SK-MEL-5 (cell line): ENCODE measurements around the gene C19orf85. TPM values are rescaled to one million over a fixed set of nuclear protein-coding genes. Genes with fewer than 3 reads are reported as not detected.

Experiments
- DNase-seq: peaks from one replicate; pipeline ENCODE4 v3.0.0-alpha.2; 2016; ENCODE audit warnings: low read depth, low spot score
- in situ Hi-C: cut with HindIII; loops from 2 replicates; pipeline ENCODE4 v1.10.0; 2016; ENCODE audit warnings: low sequenced_read_pairs, high pct_unique_total_duplicates, low pct_unique_long_range_greater_than_20kb
- total RNA-seq: library from RNA; depleted of rRNA; stranded (reverse); fragments of >200 nt; shearing (Covaris generic); gene quantifications from 2 replicates; pipeline ENCODE4 v1.2.3, GENCODE V29; 2014

Gene C19orf85
- total RNA-seq, 1 experiment from 2014 or later, result not detected

DNA sequence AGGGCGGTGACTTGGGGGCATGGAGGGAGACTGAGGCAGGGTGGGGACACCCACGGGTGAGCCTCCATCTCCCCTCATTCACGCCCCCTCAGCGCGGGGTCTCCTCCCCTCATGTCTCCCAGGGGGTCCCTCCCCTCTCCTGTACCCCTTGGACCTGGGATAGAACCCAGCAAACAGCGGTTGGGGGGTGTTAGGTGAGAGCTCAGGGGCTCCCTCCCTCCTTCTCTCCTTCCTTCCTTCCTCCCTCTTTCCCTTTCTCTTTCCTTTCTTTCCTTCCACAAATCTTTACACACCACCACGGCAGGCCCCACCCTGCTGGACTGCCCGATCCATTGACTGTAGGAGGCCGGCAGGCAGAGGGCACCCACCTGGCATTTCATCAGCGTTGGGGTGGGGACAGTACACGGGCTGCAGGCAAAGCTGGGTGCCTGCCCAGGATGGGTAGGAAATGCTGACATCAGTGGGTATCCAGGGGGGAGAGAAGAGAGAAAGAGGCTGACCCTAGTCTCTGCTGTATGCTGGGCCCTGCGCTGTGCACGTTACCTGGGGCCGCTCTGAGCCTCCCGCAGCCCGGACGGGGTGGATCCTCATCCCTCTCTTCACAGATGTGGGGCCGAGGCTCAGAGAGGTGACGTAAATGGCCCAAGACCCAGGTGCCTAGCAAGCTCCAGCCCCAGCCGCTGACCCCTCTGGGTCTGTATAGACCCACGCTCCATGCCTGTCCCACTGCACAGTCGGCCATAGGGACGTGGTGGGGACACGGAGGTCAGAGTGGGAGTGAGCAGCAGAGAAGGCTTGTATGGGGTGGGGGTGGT is 27.2 kb upstream of the C19orf85 start:
- in situ Hi-C loops, result no loop called here
- no peak for DNase-seq

DNA sequence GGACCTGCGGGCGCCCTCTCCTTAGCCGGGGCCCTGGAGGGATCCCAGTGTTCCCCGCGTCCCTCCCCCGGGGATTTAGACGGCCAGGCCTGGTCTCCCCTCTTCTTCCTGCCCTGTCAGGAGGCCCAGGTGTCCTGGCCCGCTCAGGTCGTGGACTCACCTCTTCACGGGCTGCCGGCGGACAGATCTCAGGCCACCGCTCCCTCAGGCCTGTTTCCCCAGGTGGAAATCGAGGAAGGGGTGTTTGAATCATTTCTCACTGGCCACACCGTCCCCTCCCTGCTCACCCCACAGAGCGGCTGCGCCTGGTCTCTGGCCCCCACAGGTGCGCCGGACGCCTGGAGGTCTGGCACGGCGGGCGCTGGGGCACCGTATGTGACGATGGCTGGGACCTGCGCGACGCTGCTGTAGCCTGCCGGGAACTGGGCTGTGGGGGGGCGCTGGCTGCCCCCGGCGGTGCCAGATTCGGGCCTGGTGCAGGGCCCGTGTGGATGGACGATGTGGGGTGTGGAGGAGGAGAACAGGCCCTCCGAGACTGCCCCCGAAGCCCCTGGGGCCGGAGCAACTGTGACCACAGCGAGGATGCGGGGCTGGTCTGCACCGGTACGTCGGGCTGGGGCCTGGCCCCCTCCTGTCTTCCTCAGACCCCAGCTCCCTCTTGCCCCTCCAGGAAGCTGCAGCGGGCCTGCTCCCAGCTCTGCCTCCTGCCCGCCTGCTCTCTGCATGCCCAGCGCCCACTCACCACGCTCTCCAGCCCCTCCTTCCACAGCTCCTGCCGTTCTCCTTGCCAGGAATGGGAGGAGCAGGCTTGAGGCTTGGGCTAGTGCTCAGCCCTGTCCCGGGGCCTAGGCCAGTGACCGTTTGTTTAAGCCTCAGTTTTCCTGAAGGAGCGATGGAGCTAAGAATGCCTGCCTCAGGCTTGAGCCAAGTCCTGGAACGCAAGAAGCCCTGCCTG is 26.2 kb upstream of the C19orf85 start:
- in situ Hi-C loops, result no loop called here
- DNase-seq, result no peak

DNA sequence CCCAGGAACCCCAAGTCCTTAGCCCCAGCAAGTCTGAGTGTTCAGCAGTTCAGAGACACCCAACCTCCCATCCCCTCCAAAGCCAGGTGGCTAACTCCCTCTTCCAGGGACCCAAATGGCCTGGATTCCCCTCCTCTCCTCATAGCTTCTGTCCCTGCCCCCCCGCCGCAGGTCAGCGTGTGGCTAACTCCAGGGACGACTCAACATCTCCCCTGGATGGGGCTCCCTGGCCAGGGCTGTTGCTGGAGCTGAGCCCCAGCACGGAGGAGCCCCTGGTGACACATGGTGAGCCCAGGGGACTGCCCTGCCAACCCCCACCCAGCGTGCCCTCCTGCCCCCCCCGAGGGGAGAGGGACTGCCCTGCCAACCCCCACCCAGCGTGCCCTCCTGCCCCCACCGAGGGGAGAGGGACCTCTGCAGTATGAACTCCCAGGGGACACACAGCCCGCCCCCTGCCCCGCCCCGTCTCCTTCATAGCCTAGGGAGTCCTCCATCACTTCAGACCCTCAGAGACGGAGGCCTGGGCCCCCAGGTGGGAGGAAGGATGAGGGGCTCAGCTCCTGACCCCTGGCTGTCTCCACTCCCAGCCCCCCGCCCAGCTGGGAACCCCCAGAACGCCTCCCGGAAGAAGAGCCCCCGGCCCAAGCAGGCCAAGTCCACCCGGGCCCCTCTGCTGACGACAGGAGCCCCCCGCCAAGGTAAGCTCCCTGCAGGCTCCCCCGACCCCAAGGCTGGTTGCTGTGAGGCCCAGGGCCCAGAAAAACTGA is 25.3 kb upstream of the C19orf85 start:
- DNase-seq, result no peak
- in situ Hi-C loops, result no loop called here

DNA sequence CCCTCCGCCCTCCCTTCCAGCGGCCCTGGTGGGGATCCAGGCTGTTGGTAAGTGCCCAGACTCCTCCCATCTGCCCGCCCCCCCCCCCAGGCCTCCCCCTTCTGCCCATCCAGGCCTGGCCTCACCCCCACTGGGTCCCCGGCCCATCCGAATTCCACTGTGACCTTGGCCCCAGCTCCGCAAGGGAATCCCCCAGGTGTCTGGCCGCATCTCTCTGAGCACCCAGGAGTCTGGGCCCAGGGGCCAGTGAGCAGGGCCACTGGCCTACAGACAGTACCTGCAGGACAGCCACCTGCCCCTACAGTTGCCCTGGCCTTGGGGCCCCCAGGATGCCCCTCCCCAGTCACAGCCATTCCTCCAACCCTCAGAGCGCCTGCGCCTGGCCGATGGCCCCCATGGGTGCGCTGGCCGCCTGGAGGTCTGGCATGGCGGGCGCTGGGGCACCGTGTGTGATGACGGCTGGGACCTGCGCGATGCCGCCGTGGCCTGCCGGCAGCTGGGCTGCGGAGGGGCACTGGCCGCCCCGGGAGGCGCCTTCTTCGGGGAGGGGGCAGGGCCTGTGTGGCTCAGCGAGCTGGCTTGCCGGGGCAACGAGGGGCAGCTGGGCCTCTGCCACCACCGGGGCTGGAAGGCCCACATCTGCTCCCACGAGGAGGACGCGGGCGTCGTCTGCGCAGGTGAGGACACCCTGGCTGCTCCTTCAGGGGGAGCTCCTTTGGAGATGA is 24.6 kb upstream of the C19orf85 start:
- DNase-seq, result no peak
- in situ Hi-C loops, result no loop called here

DNA sequence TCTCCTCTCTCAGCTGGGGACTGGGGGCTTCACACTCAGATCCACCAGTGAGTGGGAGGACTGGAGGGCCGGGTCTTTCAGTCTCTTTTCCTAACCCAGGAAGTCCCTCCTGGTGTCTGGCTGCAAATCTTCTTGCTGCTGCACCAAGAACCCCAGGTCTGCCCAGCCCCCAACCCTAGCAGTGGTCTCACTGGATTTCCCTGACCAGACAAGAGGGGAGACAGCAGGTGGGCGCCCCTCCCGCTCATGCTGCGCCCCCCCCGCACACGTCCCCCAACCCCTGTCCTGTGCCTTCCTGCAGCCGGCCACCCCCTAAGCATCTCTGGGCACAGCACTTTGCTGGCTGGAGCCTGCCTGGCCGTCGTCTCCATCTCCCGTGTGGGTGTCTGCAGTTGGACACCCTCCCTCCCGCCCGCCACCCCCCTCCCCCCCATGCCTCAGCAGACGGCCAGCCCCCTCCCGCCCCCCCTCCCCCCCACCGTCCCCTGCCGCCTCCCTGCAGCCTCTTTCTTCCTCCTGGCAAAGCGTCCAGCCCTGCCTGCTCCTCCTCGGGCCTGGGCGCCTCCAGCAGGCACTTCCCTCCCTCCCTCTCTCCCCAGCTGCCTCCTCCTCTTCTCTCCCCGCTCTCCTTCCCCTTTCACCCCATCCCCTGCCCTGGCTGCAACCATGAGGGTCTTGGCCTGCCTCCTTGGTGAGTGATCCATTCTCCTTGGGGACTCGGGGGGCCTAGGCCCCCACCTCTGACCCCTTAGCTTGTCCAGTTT is 23.6 kb upstream of the C19orf85 start, which contains the start of gene SSC5D:
Gene SSC5D (plus strand): TSS at position 513 of the 764 bp plus-strand sequence. CDS start 154 bp downstream, at position 667.
- in situ Hi-C loops, result no loop called here
- DNase-seq, result no peak

DNA sequence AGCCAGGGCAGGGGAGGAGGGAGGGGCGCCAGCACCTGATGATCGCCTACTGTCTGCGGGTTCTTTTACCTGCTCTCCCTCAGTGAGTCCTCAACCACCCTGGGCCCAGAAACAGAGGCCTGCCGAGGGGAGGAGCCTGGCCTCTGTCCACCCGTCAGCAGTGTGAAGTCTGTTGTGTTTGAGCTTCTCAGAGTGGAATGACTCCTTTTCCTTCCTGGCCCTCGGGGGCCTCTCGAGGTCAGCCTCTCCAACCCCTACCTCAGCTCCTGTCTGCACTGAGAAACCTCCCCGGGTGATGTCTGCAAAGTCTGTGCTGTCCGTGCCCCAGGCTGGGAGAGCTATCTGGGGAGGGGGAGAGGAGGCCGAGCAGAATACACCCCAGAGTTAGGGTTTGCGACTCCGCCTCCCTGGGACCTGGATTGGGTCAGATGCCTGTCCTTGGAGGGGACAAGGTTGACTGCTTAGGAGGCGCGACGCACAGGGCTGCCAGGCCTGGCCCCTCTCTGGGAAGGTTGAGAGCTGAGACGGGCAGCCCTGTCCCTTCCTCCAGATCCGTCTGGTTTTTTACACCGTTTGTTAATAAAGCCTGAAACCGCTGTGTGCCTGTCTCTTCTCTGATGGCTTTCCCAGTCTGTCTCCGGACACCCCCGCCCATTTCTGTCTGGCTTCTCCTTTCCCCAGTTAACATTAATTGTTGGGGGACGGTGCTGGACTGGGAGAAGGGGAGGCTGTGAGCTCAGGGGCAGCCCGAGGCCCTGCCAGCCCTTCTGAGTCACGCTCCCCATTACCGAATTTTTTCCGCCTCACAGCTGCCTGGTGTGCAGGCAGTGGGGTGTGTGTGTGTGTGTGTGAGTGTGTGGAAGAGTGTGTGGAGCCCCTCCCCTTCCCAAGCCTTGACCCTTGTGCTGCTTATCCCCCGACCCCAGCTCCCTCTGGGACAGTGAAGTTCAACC is 22.7 kb upstream of the C19orf85 start:
- in situ Hi-C loops, result no loop called here
- no peak for DNase-seq

DNA sequence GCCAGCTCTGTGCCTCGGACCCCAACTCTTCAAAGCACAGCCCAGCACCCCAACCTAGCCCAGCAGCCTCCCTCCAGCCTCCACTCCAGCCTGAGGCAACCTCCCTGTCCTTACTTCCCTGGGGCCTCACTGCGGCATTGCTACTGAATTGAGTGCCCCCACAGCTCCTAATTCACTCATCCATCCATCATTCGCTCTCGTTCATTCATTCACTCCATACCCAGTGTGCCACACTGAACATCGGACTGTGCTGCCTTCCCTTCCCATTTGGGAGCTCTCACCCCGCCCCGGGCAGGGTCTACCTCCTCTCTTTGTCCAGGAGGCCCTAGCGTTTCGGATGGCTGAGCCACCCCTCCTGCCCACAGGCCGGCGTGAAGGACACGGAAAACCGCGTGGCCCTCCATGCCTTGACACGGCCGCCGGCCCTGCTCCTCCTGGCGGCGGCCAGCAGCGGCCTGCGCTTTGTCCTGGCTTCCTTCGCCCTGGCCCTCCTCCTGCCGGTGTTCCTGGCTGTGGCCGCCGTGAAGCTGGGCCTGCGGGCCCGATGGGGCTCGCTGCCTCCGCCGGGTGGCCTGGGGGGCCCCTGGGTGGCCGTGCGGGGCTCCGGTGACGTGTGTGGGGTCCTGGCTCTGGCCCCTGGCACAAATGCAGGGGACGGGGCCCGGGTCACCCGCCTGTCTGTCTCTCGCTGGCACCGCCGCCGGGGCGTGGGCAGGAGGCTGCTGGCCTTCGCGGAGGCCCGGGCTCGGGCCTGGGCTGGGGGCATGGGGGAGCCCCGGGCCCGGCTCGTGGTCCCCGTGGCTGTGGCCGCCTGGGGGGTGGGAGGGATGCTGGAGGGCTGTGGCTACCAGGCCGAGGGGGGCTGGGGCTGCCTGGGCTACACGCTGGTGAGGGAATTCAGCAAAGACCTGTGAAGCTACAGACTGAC is 21.8 kb upstream of the C19orf85 start:
- no peak for DNase-seq
- in situ Hi-C loops, result no loop called here

DNA sequence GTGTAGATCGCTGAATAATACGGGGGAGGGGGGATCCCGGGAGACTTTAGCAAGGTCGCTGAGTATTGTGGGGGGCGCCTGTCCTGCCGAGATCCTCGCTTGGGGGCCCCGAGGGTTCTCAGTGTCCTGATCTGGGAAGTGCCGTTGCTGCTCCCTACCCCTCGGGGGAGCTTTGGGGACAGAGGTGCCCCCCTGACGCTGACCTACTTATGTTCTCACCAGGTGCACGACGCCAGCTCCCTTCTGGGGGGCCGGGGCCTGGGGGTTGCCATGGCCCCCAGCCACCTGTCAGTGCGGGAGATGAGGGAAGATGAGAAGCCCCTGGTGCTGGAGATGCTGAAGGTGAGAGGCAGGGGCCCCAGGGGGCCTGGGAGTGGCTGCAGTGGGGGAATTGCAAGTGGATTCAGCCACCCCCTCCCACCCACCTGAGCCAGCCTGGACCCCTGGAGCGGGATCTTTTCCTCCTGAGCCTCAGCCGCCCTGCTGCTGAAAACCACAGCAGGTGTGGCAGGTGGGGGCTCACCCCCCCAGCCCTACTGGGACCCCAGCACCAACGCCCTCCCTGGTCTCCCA is 21.0 kb upstream of the C19orf85 start:
- no peak for DNase-seq
- in situ Hi-C loops, result no loop called here

DNA sequence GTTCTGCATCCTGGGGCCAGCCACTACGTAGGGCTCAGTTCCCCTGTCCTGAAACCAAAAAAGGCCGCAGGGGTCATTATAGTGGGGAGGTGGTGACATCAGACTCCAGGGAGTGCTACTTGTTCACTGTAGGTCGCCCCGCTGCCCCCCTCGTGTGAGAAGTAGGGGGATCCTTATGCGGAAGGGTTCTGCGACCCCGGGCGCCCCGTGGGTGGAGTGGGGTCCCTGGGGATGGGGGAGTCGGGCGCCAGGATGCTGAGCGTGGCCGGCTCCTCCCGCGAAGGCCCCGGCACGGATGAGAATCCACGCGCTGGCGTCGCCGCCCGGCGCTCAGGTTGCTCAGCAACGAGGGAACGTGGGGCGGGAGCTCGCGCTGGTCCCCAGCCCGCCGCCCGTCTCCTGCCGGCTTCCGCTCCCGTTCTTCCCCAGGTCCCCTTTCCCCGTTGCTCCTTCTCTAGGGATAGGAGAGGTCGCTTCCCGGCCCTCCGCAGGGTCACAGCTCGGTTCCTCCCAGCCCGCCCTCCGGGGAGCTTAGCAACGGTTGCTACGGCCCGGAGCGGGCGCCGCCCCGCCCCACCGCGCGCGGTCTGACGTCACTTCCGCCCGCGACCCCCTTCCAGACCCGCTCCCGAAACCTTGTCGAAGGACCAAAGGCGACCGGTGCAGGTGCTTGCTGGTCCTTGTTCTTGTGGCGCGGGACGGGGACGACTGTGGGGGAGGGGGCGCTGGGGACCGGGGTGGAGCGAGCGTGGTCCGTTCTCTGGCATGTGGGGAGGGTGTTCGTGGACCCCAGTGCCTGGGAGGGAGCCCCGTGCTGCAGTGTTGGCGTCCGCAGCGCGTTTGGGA is 20.3 kb upstream of the C19orf85 start, which contains the start of gene NAT14:
Gene NAT14 (plus strand): TSS at position 596 of the 846 bp plus-strand sequence. CDS start 521 bp downstream, outside the sequence.
- in situ Hi-C loops, result no loop called here
- DNase-seq, result peak; percentile 51

DNA sequence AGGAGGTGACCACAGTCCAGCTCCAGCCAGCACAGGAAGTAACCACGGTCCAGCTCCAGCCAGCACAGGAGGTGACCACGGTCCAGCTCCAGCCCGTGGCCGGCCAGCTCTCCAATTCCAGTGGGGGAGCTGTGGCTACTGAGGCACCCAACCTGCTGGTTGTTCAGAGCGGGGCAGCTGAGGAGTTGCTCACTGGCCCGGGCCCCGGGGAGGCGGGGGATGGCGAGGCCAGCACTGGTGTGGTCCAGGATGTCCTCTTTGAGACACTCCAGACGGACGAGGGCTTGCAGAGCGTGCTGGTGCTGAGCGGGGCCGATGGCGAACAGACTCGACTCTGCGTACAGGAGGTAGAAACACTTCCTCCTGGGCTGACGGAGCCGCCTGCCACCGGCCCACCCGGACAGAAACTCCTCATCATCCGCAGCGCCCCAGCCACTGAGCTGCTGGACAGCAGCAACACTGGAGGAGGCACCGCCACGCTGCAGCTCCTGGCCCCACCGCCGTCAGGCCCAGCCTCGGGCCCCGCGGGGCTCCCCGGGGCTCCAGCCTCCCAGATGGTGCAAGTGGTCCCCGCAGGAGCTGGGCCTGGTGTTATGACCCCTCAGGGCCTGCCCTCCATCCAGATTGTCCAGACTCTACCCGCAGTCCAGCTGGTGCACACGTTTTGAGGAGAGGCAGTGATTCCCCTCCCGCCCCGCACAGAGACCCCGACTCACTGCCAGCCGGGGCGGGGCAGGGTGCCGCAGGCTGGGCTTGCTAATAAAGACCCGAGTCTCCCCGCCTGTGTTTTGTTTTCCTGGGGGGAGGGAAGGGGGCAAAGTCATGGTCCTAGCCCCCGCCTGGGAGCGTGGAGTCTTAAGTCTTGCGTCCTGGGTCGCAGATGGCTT is 19.4 kb upstream of the C19orf85 start:
- DNase-seq, result no peak
- in situ Hi-C loops, result no loop called here

DNA sequence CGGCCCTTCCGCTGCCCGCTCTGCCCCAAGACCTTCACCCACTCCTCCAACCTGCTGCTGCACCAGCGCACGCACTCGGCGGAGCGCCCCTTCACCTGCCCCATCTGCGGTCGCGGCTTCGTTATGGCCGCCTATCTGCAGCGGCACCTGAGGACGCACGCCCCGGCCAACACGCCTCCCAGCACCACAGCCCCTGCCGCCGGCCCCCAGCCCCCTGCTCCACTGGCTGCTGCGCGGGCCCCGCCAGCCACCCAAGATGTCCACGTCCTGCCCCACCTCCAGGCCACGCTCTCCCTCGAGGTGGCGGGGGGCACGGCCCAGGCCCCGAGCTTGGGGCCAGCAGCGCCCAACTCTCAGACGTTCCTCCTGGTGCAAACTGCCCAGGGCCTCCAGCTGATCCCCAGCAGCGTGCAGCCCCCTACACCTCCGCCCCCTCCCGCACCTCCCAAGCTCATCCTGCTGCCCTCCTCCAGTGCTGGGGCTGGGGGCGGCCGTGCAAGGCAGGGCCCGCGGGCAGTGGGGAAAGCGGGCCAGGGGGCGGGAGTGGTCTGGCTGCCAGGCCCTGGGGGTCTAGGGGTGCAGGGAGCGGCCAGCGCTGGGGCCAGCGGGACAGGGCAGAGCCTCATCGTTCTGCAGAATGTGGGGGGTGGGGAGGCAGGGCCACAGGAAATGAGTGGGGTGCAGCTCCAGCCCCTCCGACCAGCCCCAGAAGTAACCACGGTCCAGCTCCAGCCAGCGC is 18.6 kb upstream of the C19orf85 start:
- in situ Hi-C loops, result no loop called here
- DNase-seq, result no peak
